Measurements from ENCODE around the gene XKR7.
"Not testable (repeated sequence)": the region's sequence is repeated elsewhere in the genome, so short reads cannot be mapped to it uniquely, and the experiment has no call there.

The XKR7 gene

DNA sequence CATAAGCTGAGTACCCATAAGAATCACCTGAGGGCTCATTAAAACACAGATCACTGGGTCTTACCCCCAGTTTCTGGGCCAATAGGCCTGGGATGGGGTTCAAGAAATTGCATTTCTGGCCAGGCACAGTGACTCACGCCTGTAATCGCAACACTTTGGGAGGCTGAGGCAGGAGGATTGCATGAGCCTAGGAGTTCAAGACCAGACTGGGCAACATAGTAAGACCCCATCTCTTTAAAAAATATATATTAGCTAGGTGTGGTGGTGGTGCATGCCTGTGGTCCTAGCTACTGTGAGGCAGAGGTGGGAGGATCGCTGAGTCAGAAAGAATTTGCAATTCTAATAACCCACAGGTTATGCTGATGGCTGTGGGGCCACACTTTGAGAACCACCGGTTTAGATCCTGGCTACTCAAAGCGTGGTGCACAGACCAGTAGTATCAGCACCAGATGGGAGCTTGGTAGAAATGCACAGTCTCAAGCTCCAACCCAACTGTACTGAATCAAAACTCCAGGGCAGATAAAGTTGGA lies 44.3 kb downstream of the XKR7 start:
- DNase-seq (ENCODE audit: low read depth in 2 of 2), result no peak

- no peak for DNase-seq (ENCODE audit: low read depth in 2 of 2)
These were observed 45.4 kb downstream of the XKR7 start for GRCh38 chr20:32013326-32013725.

DNA sequence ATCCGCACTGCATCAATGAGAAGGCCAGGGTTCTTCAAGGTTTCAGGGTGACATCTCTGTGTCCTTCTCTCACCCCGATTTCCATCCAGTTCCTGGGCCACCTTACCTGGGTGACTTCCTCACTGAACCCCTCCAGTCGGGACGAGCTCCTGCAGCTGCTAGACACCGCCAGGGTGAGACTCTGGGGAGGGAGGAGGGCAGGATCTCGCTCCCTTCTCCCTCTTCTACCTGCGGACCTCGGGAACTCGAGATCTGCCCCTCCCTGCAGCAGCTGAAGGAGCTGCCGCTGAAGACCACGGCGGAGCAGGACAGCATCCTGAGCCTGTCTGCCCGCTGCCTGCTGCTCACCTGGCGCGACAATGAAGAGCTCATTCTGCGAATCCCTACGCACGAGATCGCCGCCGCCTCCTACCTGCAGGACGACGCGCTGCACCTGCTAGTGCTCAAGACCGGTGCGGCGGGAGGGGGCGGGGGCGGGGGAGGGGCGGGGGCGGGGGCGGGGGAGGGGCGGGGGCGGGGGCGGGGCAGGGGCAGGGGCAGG lies 49.8 kb downstream of the XKR7 start:
- DNase-seq (ENCODE audit: low read depth in 2 of 2), result no peak

GRCh38 chr20:32018269-32019155 lies 50.6 kb downstream of the XKR7 start:
- no peak for DNase-seq (ENCODE audit: low read depth in 2 of 2)

DNA sequence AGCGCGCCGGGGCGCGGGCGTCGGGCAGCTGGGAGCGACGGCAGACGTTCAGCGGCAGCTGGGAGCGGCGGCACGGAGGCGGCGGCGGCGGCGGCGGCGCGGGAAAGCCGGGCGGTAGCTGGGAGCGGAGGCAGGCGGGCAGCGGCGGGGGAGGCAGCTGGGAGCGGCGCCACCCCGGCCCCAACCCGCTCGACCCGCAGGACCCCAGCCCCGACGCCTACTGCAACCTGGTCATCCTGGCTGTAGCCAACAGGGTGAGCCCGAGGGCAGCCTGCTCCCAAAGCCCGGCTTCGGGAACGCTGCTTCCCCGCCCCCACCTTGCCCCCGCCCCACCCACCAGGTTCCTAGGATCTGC lies 51.2 kb downstream of the XKR7 start:
- DNase-seq (ENCODE audit: low read depth in 2 of 2), result no peak

GRCh38 chr20:32019563-32020463 lies 51.9 kb downstream of the XKR7 start:
- DNase-seq (ENCODE audit: low read depth in 2 of 2), result no peak

GRCh38 chr20:32021091-32021490 lies 53.1 kb downstream of the XKR7 start:
- no peak for DNase-seq (ENCODE audit: low read depth in 2 of 2)

DNA sequence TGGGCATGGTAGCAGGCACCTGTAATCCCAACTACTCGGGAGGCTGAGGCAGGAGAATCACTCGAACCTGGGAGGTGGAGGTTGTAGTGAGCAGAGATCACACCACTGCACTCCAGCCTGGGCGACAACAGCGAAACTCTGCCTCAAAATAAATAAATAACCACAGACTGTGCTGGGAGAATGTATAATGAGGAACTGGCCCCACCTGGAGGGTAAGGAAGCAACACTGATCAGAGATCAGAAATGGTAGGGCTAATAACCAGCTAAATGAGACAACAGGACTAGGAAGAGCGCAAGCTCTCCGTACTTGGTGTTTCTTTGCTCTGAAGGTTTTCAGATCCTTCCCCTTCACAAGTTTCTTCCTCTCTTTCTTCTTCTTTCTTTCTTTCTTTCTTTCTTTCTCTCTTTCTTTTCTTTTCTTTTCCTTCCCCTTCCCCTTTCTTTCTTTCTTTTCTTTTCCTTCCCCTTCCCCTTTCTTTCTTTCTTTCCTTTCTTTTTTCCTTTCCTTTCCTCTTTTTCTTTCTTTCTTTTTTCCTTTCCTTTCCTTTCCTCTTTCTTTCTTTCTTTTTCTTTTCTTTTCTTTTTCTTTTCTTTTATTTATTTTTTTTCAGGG lies 56.8 kb downstream of the XKR7 start:
- DNase-seq (ENCODE audit: low read depth in 2 of 2), result no peak

- DNase-seq (ENCODE audit: low read depth in 2 of 2), result no peak
These were observed 59.7 kb downstream of the XKR7 start for GRCh38 chr20:32027643-32028042.

- DNase-seq (ENCODE audit: low read depth in 2 of 2), result no peak
These were observed 60.9 kb downstream of the XKR7 start for GRCh38 chr20:32028647-32029372.

GRCh38 chr20:32029561-32029960 lies 61.6 kb downstream of the XKR7 start:
- no peak for DNase-seq (ENCODE audit: low read depth in 2 of 2)

- peak; percentile 29 to 38 for DNase-seq (ENCODE audit: low read depth in 2 of 2)
These were observed 63.3 kb downstream of the XKR7 start for GRCh38 chr20:32031007-32031958.

DNA sequence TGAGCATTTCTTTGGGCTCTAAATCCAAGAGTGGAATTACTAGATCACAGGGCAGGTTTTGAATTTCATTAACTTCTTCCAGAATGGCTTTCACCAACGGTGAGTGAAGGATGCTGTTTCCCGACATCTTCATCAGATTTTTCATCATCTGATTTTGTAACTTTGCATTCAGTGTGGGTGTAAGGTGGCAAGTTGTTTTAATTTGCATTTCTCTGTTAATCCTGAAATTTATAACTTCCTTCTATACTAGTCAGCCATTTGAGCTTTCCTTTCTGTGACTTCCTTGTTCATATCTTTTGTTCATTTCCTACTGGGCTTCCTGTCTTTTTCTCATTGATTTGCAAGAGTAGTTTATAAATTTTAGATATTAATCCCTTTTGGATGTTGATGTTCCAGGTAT lies 65.4 kb downstream of the XKR7 start:
- no peak for DNase-seq (ENCODE audit: low read depth in 2 of 2)

- not testable (repeated sequence) for DNase-seq (ENCODE audit: low read depth in 2 of 2)
These were observed 65.8 kb downstream of the XKR7 start for GRCh38 chr20:32033721-32034120.

DNA sequence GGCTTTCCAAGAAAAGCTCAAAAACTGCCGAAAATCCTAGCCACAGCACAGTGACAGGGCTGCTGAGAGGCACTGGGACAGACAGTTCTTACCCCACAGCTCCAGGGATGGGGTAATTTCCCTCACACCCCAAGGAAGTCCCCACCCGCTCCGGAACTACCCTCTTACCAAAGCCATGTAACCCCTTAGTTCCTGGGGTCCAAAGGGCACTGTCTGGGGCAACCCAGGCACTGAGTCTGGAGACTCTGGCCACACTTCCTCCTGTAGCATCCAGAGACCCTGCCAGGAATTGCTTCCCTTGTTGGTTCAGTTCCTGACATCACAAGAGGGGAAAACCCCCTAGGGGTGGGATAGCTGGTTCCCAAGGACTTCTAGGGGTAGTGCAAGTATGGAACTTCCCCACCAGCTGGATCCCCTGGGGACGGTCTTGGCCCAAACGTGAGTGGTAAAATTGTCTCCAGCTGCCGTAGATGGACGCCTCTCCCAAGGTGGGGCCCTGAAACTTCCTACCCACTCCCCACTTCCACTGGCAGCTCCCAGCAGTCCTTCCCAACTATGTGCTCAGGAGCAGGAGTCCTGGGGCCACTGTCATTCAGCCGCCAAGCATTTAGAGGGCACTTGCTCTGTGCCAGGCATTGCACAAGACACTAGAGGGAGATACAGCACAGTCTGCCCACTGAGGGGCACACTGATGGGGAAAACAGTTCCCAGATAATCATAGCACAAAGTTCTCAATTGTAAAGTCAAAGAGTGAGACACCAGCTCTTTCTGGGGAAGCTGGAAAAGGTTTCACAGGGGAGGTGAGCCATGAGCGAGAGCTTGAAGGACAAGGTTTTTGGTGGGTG lies 66.9 kb downstream of the XKR7 start:
- no peak for DNase-seq (ENCODE audit: low read depth in 2 of 2)

GRCh38 chr20:32035426-32035779 lies 67.5 kb downstream of the XKR7 start:
- DNase-seq (ENCODE audit: low read depth in 2 of 2), result no peak

GRCh38 chr20:32036252-32036651 lies 68.3 kb downstream of the XKR7 start:
- DNase-seq (ENCODE audit: low read depth in 2 of 2), result no peak

DNA sequence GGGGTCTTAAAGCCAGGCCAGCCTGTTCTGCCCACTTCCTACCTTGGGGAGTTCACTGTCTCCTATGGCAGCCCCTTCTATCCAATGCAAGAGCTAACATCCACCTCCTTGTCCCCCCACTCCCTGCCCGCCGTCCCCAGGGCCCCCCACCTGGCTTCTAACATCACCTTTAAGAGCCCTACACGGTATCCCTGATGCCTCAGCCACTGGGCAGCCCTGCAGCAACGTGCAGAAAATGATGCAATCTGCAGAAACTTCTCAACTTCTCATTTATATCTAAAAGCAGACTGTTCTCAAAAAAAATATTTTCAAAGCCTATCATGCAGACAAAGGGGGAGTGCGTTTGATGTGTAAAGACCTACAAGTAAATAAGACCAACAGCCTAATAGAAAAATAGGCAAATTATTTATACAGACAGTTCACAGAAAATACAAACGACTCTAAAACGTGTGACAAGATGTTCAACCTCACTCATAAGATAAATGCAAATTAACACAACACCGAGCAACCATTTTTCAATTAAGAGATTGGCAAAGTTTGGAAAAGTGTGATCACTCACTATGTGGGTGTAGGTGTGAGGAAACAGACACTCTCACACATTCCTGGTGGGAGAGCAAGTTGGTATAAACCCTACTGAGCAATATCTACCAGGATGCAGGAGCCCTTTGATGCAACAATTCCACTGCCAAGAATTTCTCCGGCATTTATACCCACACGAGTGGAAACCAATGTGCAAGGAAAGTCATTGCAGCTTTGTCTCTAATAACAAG lies 69.0 kb downstream of the XKR7 start:
- peak; percentile 21 to 25 for DNase-seq (ENCODE audit: low read depth in 2 of 2)
